Subcutaneous adipose tissue (tissue), 4 donors: ENCODE results near the gene CCDC120. TPM values are rescaled to one million over a fixed set of nuclear protein-coding genes. Genes with fewer than 3 reads are reported as not detected.

ENCODE experiments used
- total RNA-seq, 4 donors: library from RNA; depleted of rRNA; stranded (reverse); fragments of >200 nt; gene quantifications; one replicate each; pipeline ENCODE4 v1.1.0, GENCODE V29; 2016
- TF ChIP-seq, protein P1 (sequence below): fragments of 450-650 bp; IDR thresholded peaks from one replicate; pipeline ENCODE4 v1.5.1; 2016; ENCODE audit warnings: low read depth, mild to moderate bottlenecking, control low read depth, antibody characterized with exemption, moderate library complexity

CCDC120 gene
- total RNA-seq, 4 donors from 2014 or later = 0.44 to 3.1 (median 1.2) TPM

DNA sequence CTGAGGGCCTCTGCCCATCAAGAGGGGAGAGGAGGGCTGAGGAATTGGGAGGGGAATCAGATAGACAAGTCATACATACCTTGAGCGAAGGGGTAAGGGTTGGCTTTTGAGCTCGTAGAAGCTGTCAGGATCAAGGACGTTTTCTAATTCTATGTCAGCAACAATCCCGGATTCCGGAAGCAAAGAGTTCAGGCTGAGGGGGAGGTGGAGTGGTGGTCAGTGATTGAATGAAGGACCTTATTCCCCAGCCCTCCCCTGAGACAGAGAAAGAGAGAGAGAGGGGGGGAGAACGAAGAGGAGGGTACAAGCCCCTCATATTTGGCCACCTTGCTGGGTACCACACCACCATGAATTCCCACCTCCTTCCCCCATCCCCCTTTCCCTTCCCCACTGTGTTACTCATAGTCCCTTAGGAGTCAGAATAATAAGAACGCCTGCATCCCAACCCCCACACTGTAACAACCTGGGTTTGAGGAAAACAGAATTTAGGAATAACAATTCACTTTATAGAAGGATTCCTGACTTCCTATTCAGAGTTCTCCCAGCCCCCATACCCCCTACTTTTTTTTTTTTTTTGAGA, 18.3 kb upstream of the CCDC120 start:
- TF ChIP-seq, protein P1, sequence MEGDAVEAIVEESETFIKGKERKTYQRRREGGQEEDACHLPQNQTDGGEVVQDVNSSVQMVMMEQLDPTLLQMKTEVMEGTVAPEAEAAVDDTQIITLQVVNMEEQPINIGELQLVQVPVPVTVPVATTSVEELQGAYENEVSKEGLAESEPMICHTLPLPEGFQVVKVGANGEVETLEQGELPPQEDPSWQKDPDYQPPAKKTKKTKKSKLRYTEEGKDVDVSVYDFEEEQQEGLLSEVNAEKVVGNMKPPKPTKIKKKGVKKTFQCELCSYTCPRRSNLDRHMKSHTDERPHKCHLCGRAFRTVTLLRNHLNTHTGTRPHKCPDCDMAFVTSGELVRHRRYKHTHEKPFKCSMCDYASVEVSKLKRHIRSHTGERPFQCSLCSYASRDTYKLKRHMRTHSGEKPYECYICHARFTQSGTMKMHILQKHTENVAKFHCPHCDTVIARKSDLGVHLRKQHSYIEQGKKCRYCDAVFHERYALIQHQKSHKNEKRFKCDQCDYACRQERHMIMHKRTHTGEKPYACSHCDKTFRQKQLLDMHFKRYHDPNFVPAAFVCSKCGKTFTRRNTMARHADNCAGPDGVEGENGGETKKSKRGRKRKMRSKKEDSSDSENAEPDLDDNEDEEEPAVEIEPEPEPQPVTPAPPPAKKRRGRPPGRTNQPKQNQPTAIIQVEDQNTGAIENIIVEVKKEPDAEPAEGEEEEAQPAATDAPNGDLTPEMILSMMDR = no peak

DNA sequence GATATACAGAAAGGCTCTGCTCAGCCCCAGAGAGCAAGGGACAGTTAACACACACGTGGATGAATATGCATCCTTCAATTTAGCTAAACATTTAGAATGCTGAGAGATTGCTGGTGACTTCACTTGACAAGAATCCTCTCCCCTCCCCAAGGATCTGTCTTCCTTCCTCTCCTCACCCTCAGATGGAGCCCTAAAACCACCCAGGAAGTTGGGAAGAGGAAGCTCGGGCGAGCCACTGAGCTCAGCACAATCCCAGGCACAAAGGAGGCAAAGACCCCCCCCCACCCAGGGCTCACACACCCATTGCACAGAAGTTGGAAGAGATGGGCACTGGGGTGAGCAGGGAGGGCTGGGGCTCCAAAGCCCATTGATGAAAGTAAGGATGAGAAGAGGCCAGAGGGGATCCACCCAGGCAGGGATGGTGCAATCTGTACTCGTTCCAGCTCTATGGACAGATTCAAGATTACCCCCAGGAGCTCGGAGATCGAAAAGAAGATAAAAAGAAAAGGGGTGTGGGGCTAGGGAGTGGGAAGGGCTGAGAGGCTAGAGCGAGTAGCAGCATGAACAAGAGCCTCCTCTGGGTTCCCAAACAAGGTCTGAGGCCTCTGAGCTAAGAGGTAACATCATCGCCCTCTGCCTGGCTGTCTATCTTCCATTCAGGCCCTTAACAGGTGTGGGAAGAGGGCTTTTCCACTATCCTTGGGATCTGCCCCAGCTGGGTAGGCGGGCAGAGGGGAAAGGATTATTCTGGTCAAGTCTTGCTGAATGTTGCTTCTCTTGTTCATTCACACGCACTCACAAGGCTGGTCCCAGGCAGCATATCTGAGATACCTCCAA, 16.8 kb upstream of the CCDC120 start:
- TF ChIP-seq, protein P1 = no peak

DNA sequence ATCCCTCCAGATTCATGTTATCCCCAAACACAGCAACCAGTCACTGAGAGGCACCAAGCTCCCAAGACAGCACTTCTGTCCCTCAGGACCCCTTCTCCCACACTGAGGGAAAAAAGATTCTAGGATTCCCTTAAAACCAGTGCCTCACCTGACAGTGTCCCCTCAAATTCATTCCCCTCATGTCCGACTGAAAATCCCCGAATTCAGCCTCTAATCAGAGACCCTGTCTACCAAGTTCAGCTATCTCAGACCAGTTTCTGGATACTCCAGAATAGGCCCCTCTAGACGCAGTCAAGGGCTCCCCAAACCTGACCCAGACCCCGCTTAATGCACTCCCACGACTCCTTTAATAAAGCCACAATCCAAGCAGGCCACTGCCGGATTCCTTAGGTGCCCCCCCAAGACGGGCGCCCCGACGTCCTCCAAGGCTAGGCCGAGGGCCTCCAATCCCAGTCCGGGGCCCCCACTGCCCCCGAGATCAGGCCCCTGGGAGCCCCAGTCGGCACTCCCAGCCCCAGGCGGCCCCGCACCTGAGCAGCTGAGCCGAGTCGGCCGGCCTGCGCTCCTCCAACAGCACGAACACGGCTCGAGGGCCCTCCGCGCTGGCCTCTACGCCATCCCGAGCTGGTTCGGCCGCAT, 16.1 kb upstream of the CCDC120 start:
- TF ChIP-seq, protein P1 = no peak

DNA sequence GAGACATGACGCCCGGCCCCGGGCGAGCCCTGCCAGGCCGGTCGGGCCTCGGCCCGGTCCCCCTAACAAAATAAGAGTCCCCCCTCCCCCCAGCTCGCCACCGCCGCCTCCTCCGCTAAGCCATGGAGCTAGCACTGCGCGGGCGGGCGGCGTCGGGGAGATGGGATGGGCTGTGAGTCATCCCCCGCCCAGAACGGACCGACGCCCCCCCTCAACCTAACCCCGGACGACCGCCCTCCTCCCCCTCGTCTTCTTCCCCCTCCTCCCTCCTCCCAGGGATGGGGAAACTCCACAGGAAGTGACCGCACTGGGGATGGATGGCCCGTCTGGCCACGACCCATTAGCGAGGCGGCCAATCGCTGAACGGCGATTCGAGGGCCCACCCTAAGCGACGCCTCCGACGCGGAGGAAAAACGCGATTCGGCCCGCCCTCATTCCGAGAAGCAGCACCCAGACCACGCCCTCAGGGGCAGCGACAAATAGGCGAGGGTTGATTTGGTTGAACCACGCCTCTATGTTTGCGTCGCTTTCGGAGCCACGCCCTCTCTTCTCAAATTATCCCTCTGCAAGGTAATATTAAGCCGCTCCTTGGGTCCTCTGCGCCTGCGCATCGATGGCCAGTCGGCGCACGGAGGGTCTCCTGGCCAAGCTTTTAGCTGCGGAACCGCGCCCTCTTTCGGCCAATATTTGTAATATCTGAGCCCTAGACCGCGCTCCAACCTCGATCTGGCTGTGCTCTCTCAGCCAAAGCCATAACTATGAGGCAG, 15.4 kb upstream of the CCDC120 start, which contains the start of gene TFE3:
Gene TFE3 (minus strand): TSS at position 138 of the 767 bp plus-strand sequence. CDS start 131 bp downstream, at position 7.
- TF ChIP-seq, protein P1 = no peak

DNA sequence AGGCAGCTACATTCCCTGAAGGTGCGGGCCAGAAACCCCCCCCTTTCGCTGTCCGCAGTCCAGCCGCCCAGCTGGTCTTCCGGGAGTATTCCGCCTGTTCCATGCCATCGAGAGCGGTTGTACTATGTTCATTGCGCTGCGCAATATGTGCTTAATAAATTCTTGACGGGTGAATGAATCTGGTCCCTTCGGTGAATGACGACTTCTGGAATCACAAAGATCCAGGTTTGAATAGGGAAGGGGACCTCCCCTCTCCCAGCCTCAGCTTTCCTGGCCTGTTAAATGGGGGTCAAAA, 14.9 kb upstream of the CCDC120 start:
- TF ChIP-seq, protein P1 = no peak

DNA sequence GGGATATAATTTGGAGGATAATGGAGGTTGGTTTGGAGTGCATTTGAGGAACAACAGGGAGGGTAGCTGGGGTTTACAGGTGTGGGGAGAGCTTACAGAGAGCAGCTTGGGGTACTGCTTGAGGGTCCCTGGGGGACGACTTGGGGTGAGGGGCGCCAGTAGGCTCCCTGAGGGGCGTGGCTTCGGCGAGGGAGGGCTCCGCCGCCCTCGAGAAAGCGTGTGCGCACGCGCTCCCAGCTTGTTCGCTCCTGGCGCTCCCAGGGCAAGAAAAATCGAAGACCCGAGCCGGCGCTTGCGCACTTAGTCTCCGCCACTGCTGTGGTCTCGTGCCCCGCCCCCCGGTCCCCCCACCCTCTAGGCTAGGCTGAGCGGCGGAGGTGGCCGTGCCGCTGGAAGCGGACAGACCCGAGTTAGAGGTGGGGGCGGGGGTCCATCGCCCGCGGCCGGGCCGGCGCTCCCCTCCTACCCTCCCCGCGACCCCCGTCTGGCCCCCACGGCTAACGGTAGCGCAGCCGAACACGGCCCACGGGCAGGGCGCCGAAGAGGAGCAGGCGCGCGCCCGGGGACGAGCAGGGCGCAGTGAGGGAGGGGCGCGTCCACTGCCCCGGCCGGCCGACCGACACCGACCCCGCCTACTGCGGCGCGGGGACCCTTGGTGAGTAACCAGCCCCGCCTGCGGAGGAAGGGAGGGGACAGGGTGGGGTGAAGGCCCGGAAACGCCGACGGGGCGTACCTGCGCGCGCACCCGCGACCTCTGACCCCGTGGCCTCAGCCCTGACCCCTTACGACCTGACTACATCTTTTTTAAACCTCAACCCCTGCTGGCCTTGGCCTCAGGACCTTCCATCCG, 5.4 kb upstream of the CCDC120 start:
- TF ChIP-seq, protein P1 = no peak
